ENCODE measurements around the gene ARMH1. TPM values are rescaled to one million over a fixed set of nuclear protein-coding genes. Genes with fewer than 3 reads are reported as not detected.

Gene ARMH1
- total and polyA plus RNA-seq, 8 donors: 4.0 to 8.1 (median 6.3) TPM

- TF ChIP-seq, protein P1, sequence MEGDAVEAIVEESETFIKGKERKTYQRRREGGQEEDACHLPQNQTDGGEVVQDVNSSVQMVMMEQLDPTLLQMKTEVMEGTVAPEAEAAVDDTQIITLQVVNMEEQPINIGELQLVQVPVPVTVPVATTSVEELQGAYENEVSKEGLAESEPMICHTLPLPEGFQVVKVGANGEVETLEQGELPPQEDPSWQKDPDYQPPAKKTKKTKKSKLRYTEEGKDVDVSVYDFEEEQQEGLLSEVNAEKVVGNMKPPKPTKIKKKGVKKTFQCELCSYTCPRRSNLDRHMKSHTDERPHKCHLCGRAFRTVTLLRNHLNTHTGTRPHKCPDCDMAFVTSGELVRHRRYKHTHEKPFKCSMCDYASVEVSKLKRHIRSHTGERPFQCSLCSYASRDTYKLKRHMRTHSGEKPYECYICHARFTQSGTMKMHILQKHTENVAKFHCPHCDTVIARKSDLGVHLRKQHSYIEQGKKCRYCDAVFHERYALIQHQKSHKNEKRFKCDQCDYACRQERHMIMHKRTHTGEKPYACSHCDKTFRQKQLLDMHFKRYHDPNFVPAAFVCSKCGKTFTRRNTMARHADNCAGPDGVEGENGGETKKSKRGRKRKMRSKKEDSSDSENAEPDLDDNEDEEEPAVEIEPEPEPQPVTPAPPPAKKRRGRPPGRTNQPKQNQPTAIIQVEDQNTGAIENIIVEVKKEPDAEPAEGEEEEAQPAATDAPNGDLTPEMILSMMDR (IDR thresholded peaks at IDR 0.05): peak in 1 of 2 donors; percentile 11
- no peaks in the 10 kb centered on the region for H3K27me3 ChIP-seq
- peak overlapping the region in 1 of 2 donors; percentile 60 for H3K4me3 ChIP-seq
- H3K9me3 ChIP-seq: no peaks in the 10 kb centered on the region
- peaks cover 35 to 51% of the 10 kb centered on the region in 2 donors for H3K4me1 ChIP-seq
- intact Hi-C loops (cut with DNase I): no loop called here
- ATAC-seq (peak; percentile 3), DNase-seq (peak in 2 of 4 donors; percentile 36 to 74)
- peak overlapping the region; percentile 45 to 96 for H3K27ac ChIP-seq
- no peaks in the 10 kb centered on the region for H3K36me3 ChIP-seq
These were observed 2.1 kb upstream of the ARMH1 start for GRCh38 chr1:44672254-44672955.

DNA sequence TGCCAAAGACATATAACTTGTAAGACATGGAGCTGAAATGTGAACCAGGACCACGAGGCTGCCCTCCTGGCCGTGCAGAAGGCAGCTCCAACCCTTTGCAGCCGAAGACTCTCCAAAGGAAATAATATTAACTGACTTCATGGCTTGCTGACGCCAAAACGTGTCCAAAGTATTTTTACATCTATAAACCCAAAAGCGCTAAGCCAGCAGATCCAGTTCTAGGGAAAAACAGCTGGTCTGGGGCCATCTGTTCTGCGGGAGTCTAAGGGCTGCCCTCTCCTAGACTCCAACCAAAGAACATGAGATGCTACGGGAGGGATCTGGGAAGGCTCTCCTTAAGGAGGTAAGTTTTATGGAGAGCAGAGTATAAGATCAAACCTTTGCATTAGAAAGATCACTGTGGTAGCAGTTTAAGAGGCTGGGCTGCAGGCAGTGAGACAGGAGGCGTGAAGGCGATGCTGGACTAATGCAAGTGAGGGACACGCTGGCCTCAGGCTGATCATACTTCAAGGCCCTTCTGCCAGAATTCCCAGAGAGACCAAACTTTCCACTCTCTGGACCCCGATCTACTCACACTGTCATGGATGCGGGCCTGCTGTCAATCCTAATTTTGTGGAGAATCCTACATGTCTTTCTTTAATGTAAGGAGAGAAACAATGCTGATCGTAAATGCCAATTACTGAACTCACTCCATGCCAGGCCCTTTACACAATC lies 1.4 kb upstream of the ARMH1 start:
- peaks cover 42 to 58% of the 10 kb centered on the region in 2 donors for H3K4me1 ChIP-seq
- H3K27ac ChIP-seq: peak overlapping the region; percentile 91 to 96
- intact Hi-C loops (cut with DNase I): no loop called here
- peak overlapping the region; percentile 40 to 60 for H3K4me3 ChIP-seq
- no peaks in the 10 kb centered on the region for H3K36me3 ChIP-seq
- TF ChIP-seq, protein P1 (IDR thresholded peaks at IDR 0.05): no peak
- no peaks in the 10 kb centered on the region for H3K9me3 ChIP-seq
- no peak for ATAC-seq
- peak in 1 of 4 donors; percentile 35 for DNase-seq
- no peaks in the 10 kb centered on the region for H3K27me3 ChIP-seq

DNA sequence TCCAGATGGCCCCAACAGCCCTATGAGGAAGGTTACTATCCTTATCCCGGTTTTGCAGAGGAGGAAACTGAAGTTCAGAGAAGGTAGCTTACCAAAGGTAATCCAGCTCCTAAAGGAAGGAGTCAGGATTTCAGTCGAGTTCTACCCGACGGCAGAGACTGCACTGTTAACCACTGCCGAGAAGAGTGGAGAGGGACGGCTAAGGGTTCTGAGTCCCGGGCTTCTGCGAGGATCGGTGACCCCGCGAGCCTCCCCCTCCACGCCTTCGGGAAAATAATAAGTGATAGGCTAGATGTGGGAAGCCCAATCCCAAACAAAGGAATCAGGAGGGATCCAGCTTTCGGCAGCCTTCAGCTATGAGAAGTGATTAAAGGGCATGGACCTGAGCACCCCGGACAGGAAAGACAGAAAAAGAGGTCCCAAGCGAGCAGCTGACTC lies 820 bp upstream of the ARMH1 start:
- Histone ChIP-seq H3K4me3 (peak overlapping the region; percentile 40 to 60), H3K9me3 (no peaks in the 10 kb centered on the region), H3K4me1 (peaks cover 42 to 63% of the 10 kb centered on the region in 2 donors), H3K27ac (peak overlapping the region; percentile 91 to 96), H3K36me3 (no peaks in the 10 kb centered on the region), H3K27me3 (no peaks in the 10 kb centered on the region)
- intact Hi-C loops (cut with DNase I): no loop called here
- ATAC-seq (peak; percentile 2), DNase-seq (no peak)
- TF ChIP-seq, protein P1 (IDR thresholded peaks at IDR 0.05): no peak

GRCh38 chr1:44675186-44675585 lies 672 bp downstream of the ARMH1 start:
- intact Hi-C loops (cut with DNase I): no loop called here
- peak overlapping the region; percentile 40 to 60 for H3K4me3 ChIP-seq
- H3K4me1 ChIP-seq: peaks cover 42 to 65% of the 10 kb centered on the region in 2 donors
- no peaks in the 10 kb centered on the region for H3K27me3 ChIP-seq
- DNase-seq (peak in 1 of 4 donors; percentile 20), ATAC-seq (no peak)
- TF ChIP-seq, protein P1 (IDR thresholded peaks at IDR 0.05): no peak
- peak overlapping the region; percentile 91 to 96 for H3K27ac ChIP-seq
- no peaks in the 10 kb centered on the region for H3K36me3 ChIP-seq
- no peaks in the 10 kb centered on the region for H3K9me3 ChIP-seq

Measured in left lung (tissue), 10 donors.